Stimulated activated CD4-positive, alpha-beta T cell treated with anti-CD3 and anti-CD28 coated beads, Interleukin-15, amount 100 ng/mL, for 1 hour (primary cell): ENCODE data around the gene ITGB1BP2.
"Not testable (repeated sequence)": the region's sequence is repeated elsewhere in the genome, so short reads cannot be mapped to it uniquely, and the experiment has no call there.

Source experiments
- DNase-seq, 2 donors: peaks; one replicate each; pipeline ENCODE4 v3.0.0-alpha.2; 2020; ENCODE audit warnings: low read depth in 1 of 2, low spot score in 1 of 2

ITGB1BP2 gene

GRCh38 chrX:71300495-71300894 is 1.1 kb upstream of the ITGB1BP2 start:
- not testable (repeated sequence) for DNase-seq

GRCh38 chrX:71302461-71303213 is 1.1 kb downstream of the ITGB1BP2 start:
- no peak for DNase-seq

- no peak for DNase-seq
Observed at GRCh38 chrX:71304561-71304960, 3.0 kb downstream of the ITGB1BP2 start.

DNA sequence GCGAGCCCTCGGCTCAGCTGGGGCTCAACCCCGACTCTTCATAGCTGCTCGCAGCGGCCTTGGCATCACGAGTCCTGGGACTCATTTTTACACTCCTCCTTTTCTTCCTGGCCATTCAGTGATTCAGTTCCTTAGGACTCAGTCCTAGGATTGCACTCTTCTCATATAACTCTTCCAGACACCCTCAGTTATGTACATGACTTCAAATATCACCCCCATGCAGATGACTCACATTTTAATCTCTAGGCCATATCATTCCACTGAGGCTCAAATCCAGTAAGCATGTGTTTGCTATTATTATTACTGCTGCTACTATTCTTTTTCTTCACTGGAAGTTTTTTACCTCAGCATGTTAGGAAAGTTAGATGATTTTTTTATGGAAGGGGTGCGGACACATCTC is 14.4 kb downstream of the ITGB1BP2 start:
- DNase-seq = no peak

DNA sequence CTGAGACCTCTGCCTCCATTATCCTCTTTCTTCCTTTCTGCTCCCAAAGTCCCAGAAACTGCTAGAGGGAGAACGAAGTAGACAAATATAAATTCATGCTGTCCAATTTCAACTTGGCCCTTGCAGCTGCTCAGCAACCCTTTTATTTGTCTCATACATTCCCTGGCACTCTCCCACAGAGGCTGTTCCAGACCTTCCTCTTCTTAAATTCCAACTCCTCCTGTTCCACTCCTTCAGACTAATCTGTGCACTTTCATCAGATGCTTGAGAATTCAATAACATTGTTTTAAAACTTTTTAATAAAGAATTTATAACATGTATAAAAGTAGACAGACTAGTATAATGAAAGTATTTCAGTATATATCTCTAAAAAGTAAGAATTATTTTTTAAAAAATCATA is 15.4 kb downstream of the ITGB1BP2 start:
- not testable (repeated sequence) for DNase-seq

- no peak for DNase-seq
Observed at GRCh38 chrX:71320126-71320525, 18.6 kb downstream of the ITGB1BP2 start.

GRCh38 chrX:71321731-71322130 is 20.2 kb downstream of the ITGB1BP2 start:
- no peak for DNase-seq

DNA sequence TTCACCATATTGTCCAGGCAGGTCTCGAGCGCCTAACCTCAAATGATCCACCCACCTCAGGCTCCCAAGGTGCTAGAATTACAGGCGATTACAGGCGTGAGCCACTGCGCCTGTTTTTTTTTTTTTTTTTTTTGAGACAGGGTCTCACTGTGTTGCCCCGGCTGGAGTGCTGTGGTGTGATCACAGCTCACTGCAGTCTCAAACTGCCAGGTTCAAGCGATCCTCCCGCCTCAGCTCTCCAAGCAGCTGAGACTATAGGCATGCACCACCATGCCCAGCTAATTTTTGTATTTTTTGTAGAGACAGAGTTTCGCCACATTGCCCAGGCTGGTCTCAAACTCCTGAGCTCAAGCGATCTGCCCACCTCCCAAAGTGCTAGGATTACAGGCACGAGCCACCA is 22.9 kb downstream of the ITGB1BP2 start:
- not testable (repeated sequence) for DNase-seq

DNA sequence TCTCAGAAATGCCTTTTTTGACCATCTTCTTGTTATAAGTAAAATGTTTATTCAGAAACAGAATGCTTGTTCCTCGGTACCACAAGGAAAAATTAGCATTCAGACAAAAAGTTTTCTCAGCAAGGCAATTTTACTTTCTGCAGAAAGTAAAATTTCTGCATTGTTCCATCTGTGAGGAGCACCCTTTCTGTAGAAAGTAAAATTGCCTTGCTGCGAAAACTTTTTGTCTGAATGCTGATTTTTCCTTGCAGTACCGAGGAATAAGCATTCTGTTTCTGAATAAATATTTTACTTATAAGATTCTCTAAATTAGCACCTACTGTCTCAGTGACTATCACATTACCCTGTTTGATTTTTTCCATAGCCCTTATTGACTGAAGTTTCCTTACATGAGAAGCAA is 24.8 kb downstream of the ITGB1BP2 start:
- DNase-seq = no peak

DNA sequence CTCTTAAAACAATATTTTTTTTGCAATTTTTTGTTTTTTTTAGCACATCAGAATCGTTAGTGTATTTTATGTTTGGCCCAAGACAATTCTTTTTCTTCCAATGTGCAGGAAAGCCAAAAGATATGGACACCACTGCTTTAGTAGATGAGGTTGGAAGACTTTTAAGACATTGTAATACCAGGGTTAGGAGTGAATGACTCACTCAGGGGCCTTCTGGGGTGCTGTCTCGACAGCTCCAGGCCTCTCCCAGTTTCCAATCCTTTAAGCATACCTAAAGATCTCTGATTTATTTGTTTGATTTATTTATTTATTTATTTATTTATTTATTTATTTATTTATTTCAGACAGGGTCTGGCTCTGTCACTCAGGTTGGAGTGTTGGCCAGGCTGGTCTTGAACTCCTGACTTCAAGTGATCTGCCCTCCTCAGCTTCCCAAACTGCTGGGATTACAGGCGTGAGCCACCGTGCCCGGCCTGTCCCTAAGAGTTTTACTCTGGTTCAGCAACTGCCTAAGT is 47.7 kb downstream of the ITGB1BP2 start:
- not testable (repeated sequence) for DNase-seq

DNA sequence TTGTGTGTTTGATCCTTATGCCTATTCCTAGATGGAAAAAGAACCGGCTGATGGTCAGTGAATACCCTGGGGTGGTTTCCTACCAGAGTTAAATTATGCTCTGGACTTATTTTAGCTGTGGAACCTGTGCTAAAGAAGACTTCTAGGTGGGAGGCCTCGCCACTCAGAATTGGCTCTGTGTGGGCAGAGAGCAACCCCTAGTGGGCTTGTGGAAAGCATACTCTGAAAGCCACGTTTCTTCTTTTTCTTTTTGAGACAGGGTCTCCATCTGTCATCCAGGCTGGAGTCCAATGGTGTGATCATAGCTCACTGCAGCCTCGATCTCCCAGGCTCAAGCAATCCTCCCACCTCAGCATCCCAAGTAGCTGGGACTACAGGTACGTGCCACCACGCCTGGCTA is 48.3 kb downstream of the ITGB1BP2 start:
- not testable (repeated sequence) for DNase-seq

GRCh38 chrX:71352439-71352838 is 50.9 kb downstream of the ITGB1BP2 start:
- DNase-seq = not testable (repeated sequence)
